ENCODE results near the gene ADPRS. TPM values are rescaled to one million over a fixed set of nuclear protein-coding genes. Genes with fewer than 3 reads are reported as not detected.

ADPRS gene
- total and polyA plus RNA-seq, 9 of the 15 experiments (the other 6 are each of a cell fraction or from before 2014, with no cell fraction given): 5.9 to 40.0 (median 27.4) TPM

DNA sequence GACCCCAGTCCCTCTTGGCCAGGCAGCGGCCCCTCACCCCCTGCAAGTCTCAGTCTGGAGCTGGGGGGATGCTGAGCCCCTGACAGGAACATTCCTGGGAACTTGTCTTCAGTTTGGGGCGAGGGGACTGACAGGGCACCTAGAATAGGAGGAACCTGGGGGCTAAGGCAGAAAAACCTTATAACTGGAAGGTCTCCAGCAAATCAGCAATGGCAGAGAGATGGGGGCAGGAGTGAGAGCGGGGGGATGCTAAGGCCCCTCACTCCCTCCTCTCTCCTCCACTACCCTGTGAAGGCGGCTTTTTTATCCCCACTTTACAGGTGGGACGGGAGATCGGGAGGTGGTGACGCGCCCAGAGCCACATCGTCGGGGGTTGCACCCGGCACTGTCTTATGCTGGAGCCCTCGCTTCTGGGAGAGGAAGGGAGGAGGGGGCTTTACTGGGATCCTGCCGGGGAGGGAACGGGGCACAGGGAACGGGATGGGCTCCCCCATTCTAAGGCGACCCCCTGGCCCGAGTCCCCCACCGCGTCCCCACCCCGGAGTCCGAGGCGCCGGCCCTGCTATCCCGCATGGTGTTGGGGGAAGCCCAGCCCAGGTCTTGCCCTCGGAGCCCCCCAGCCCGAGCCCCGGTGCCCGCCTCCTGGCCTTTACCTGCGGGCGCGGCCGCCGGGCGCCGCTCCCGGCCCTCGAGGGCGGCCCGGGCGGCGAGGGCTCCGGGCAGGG is 35.9 kb downstream of the ADPRS start:
- Histone ChIP-seq H3K9ac (ENCODE audit: insufficient read depth in 1 of 2, low read depth in 2 of 2, low read length in 2 of 2) (no peak overlapping the region), H4K20me1 (replicated peaks; ENCODE audit: control insufficient read depth, insufficient read depth, low read length) (no peaks in the 10 kb centered on the region), H3K9me3 (replicated peaks; ENCODE audit: control insufficient read depth, insufficient read depth, low read depth, low read length) (no peaks in the 10 kb centered on the region), H3K36me3 (ENCODE audit: control insufficient read depth, insufficient read depth, low read length) (no peaks in the 10 kb centered on the region), H2AFZ (ENCODE audit: low read depth, low read length) (no peak overlapping the region), H3K79me2 (ENCODE audit: control insufficient read depth, insufficient read depth, low read length) (no peaks in the 10 kb centered on the region), H3K27me3 (ENCODE audit: control insufficient read depth in 2 of 2, insufficient read depth in 2 of 2, low read length in 2 of 2) (peaks cover 0 to 10% of the 10 kb centered on the region in 2 experiments; a peak in 1 of 5 replicates), H3K9me1 (ENCODE audit: control insufficient read depth, insufficient read depth, low read length) (no peaks in the 10 kb centered on the region), H3K27ac (ENCODE audit: extremely low read depth, low read depth, low read length) (no peak overlapping the region), H3K4me1 (replicated peaks in 1 of 2; ENCODE audit: control insufficient read depth in 2 of 2, insufficient read depth in 2 of 2, low read length in 2 of 2) (peaks cover 16 to 42% of the 10 kb centered on the region in 2 experiments), H3K4me3 (no peak overlapping the region), H3K4me2 (ENCODE audit: insufficient read depth, low read length) (no peak overlapping the region)
- intact Hi-C loops (cut with micrococcal nuclease): no loop called here
- DNase-seq (ENCODE audit: extremely low read depth in 1 of 4, low spot score in 3 of 4) (no peak), ATAC-seq (no peak), FAIRE-seq (no peak)
- 63% methylated on average over 35 of the region's 42 CpGs for WGBS (ENCODE audit: insufficient coverage, low coverage, missing lambda C conversion rate)
- no TSS peak for BruUV-seq (replicated peaks)
- ChIA-PET CTCF (ENCODE audit: low intra/inter-chr PET ratio) (no interaction called here), POLR2A (interaction anchor here (0.7 kb wide), 1 partner anchor 17 kb away, joined by 3 read pairs; no protein-coding TSS in a partner anchor)
- TF ChIP-seq DMBX1 (CRISPR knock-in tag; IDR thresholded peaks at IDR 0.05; ENCODE audit: borderline replicate concordance) (no peak), TSC22D4 (tag; IDR thresholded peaks at IDR 0.05) (no peak), TCFL5 (CRISPR knock-in tag; conservative IDR thresholded peaks at IDR 0.05) (no peak), ZNF140 (CRISPR knock-in tag; IDR thresholded peaks at IDR 0.05) (no peak), TAF7 (tag; IDR thresholded peaks at IDR 0.05) (no peak), KAT7 (CRISPR knock-in tag; IDR thresholded peaks at IDR 0.05; ENCODE audit: borderline replicate concordance) (no peak), ZNF146 (CRISPR knock-in tag; IDR thresholded peaks at IDR 0.05; ENCODE audit: unreplicated experiment) (no peak), FOXO4 (CRISPR knock-in tag; IDR thresholded peaks at IDR 0.05) (no peak)
- in situ Hi-C loops (cut with MboI): no loop called here
